ENCODE results near the gene DECR2. TPM values are rescaled to one million over a fixed set of nuclear protein-coding genes. Genes with fewer than 3 reads are reported as not detected.
A peak's percentile ranks its signal among the peaks of the same experiment; 100 is the strongest.

The DECR2 gene
- total and polyA plus RNA-seq, 9 of the 15 experiments (the other 6 are each of a cell fraction or from before 2014, with no cell fraction given): 1.0 to 31.9 (median 10.3) TPM

DNA sequence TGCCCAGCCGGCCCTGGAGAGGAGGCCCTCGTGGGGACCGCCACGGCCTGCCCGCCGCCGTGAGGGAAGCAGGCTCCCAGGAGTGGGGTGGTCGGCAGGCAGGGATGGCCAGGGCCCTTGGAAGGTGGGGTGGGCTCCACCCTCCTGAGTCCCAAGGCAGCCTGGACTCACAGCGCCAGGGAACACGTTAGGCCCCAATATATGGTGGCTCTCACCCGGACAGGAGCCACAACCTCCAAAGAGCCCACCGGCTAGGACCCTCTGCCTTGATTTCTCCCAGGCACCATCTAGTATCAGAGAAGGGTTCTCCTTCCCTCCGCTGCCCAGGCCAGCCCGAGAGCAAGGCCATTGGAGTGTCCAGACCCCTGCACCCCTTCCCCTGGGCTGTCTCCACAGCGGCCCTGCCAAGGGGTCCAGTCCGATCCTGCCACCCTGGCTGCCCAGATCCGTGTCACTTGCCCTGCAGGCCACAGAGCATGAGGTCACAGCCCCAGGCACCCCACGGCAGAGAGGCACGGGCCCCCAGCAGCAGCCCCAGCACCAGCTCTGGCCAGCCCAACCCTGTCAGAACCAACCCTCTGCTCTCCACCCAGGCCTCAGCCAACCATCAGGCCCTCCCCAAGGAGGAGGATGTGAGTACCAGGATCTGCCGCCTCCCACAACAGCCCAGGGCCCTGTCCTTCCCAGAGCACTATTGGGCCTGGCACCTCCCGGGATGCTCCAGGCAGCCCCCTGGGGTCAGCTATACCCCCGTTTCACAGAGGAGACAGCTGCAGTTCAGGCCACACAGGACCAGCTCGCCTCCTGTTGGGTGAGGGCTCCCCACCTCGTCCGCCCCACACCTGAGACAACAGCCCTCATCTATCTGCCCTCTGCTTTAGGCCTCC, 48.0 kb upstream of the DECR2 start (continued):
- TF ChIP-seq, protein P1, sequence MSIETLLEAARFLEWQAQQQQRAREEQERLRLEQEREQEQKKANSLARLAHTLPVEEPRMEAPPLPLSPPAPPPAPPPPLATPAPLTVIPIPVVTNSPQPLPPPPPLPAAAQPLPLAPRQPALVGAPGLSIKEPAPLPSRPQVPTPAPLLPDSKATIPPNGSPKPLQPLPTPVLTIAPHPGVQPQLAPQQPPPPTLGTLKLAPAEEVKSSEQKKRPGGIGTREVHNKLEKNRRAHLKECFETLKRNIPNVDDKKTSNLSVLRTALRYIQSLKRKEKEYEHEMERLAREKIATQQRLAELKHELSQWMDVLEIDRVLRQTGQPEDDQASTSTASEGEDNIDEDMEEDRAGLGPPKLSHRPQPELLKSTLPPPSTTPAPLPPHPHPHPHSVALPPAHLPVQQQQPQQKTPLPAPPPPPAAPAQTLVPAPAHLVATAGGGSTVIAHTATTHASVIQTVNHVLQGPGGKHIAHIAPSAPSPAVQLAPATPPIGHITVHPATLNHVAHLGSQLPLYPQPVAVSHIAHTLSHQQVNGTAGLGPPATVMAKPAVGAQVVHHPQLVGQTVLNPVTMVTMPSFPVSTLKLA (conservative IDR thresholded peaks at IDR 0.05): no peak
- TF ChIP-seq ZNF76 (CRISPR knock-in tag; IDR thresholded peaks at IDR 0.05; ENCODE audit: borderline replicate concordance): no peak
- no peak for TF ChIP-seq ZNF174 (CRISPR knock-in tag; IDR thresholded peaks at IDR 0.05)
- no peak for TF ChIP-seq MEF2A (IDR thresholded peaks at IDR 0.05; ENCODE audit: control insufficient read depth, low read depth, low read length)
- TF ChIP-seq NCOA4 (IDR thresholded peaks at IDR 0.05; ENCODE audit: partially characterized antibody): no peak
- no peak for TF ChIP-seq HOXB6 (CRISPR knock-in tag; IDR thresholded peaks at IDR 0.05; ENCODE audit: borderline replicate concordance)
- no peak for TF ChIP-seq SAP30 (IDR thresholded peaks at IDR 0.05; ENCODE audit: borderline replicate concordance, insufficient read depth, low read depth, low read length, poor library complexity, severe bottlenecking)
- TF ChIP-seq ZNF408 (CRISPR knock-in tag; IDR thresholded peaks at IDR 0.05; ENCODE audit: low read depth): no peak
- peak; percentile 63 for TF ChIP-seq ZFX (CRISPR knock-in tag; IDR thresholded peaks at IDR 0.05)
- TF ChIP-seq ZNF165 (CRISPR knock-in tag; IDR thresholded peaks at IDR 0.05; ENCODE audit: borderline replicate concordance): no peak
- TF ChIP-seq NR2F6 (CRISPR knock-in tag; IDR thresholded peaks at IDR 0.05): no peak
- no peak for TF ChIP-seq DIDO1 (tag; IDR thresholded peaks at IDR 0.05; ENCODE audit: low read depth)
- TF ChIP-seq, protein P2, sequence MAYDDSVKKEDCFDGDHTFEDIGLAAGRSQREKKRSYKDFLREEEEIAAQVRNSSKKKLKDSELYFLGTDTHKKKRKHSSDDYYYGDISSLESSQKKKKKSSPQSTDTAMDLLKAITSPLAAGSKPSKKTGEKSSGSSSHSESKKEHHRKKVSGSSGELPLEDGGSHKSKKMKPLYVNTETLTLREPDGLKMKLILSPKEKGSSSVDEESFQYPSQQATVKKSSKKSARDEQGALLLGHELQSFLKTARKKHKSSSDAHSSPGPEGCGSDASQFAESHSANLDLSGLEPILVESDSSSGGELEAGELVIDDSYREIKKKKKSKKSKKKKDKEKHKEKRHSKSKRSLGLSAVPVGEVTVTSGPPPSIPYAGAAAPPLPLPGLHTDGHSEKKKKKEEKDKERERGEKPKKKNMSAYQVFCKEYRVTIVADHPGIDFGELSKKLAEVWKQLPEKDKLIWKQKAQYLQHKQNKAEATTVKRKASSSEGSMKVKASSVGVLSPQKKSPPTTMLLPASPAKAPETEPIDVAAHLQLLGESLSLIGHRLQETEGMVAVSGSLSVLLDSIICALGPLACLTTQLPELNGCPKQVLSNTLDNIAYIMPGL (CRISPR knock-in tag; IDR thresholded peaks at IDR 0.05): no peak
- TF ChIP-seq MCM2 (IDR thresholded peaks at IDR 0.05; ENCODE audit: low read depth): no peak
- TF ChIP-seq ETV1 (tag; conservative IDR thresholded peaks at IDR 0.05; ENCODE audit: low read depth): no peak
- TF ChIP-seq NRF1 (conservative IDR thresholded peaks at IDR 0.05 in 1 of 2, IDR thresholded peaks at IDR 0.05 in 1 of 2): 0 out of 4 replicates have a peak, but pooled peaks of 1 of the 2 experiments have one; percentile 2
- no peak for TF ChIP-seq ZNF212 (CRISPR knock-in tag; IDR thresholded peaks at IDR 0.05)
- no peak for TF ChIP-seq ESRRB (CRISPR knock-in tag; IDR thresholded peaks at IDR 0.05; ENCODE audit: borderline replicate concordance)
- no peak for TF ChIP-seq ZNF766 (CRISPR knock-in tag; conservative IDR thresholded peaks at IDR 0.05)
- no peak for TF ChIP-seq TGIF2 (CRISPR knock-in tag; IDR thresholded peaks at IDR 0.05)
- no peak for TF ChIP-seq NFIX (CRISPR knock-in tag; IDR thresholded peaks at IDR 0.05; ENCODE audit: low read depth)
- TF ChIP-seq ZEB2 (IDR thresholded peaks at IDR 0.05): no peak
- TF ChIP-seq, protein P3, sequence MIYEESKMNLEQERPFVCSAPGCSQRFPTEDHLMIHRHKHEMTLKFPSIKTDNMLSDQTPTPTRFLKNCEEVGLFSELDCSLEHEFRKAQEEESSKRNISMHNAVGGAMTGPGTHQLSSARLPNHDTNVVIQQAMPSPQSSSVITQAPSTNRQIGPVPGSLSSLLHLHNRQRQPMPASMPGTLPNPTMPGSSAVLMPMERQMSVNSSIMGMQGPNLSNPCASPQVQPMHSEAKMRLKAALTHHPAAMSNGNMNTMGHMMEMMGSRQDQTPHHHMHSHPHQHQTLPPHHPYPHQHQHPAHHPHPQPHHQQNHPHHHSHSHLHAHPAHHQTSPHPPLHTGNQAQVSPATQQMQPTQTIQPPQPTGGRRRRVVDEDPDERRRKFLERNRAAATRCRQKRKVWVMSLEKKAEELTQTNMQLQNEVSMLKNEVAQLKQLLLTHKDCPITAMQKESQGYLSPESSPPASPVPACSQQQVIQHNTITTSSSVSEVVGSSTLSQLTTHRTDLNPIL (CRISPR knock-in tag; IDR thresholded peaks at IDR 0.05): no peak
- TF ChIP-seq TEAD2 (tag; IDR thresholded peaks at IDR 0.05): no peak
- TF ChIP-seq EZH2 (IDR thresholded peaks at IDR 0.05; ENCODE audit: borderline replicate concordance, low read depth, low read length): no peak

All from K562 (cell line).